Measurements from ENCODE around the gene ZHX3.

Gene ZHX3

GRCh38 chr20:41300383-41300782 lies 17.1 kb downstream of the ZHX3 start:
- no peak for DNase-seq

- no peak for DNase-seq
These were observed 17.6 kb downstream of the ZHX3 start for GRCh38 chr20:41299899-41300298.

GRCh38 chr20:41293269-41294037 lies 24.1 kb downstream of the ZHX3 start:
- DNase-seq = peak in 11 of 56 donors; percentile 2 to 65 (median 15)

GRCh38 chr20:41290804-41291389 lies 26.6 kb downstream of the ZHX3 start:
- no peak for DNase-seq

GRCh38 chr20:41287327-41287726 lies 30.2 kb downstream of the ZHX3 start:
- no peak for DNase-seq

- no peak for DNase-seq
These were observed 31.2 kb downstream of the ZHX3 start for GRCh38 chr20:41286240-41286851.

GRCh38 chr20:41279546-41280225 lies 37.8 kb downstream of the ZHX3 start:
- DNase-seq = peak in 11 of 56 donors; percentile 2 to 42 (median 6)

GRCh38 chr20:41278936-41279335 lies 38.6 kb downstream of the ZHX3 start:
- DNase-seq = no peak

- DNase-seq = no peak
These were observed 40.5 kb downstream of the ZHX3 start for GRCh38 chr20:41277049-41277448.

- DNase-seq = peak in 35 of 56 donors; percentile 7 to 75 (median 34)
These were observed 41.2 kb downstream of the ZHX3 start for GRCh38 chr20:41276317-41276751.

- DNase-seq = no peak
These were observed 42.2 kb downstream of the ZHX3 start for GRCh38 chr20:41275301-41275731.

- no peak for DNase-seq
These were observed 43.4 kb downstream of the ZHX3 start for GRCh38 chr20:41274152-41274551.

GRCh38 chr20:41273445-41273844 lies 44.1 kb downstream of the ZHX3 start:
- no peak for DNase-seq

GRCh38 chr20:41272339-41272738 lies 45.2 kb downstream of the ZHX3 start:
- no peak for DNase-seq

GRCh38 chr20:41268917-41269652 lies 48.4 kb downstream of the ZHX3 start:
- no peak for DNase-seq

GRCh38 chr20:41268402-41268801 lies 49.1 kb downstream of the ZHX3 start:
- DNase-seq = no peak

GRCh38 chr20:41265938-41266337 lies 51.6 kb downstream of the ZHX3 start:
- DNase-seq = no peak

- no peak for DNase-seq
These were observed 52.7 kb downstream of the ZHX3 start for GRCh38 chr20:41264819-41265218.

- no peak for DNase-seq
These were observed 55.5 kb downstream of the ZHX3 start for GRCh38 chr20:41261790-41262717.

- DNase-seq = no peak
These were observed 56.3 kb downstream of the ZHX3 start for GRCh38 chr20:41261260-41261659.
